Liver (tissue), 3 donors: ENCODE results near the gene SCRN2.

ENCODE experiments used
- CTCF ChIP-seq: fragments of 150-350 bp; IDR thresholded peaks from 2 replicates; pipeline ENCODE4 v1.5.1; 2017; ENCODE audit warnings: improper control_type of control experiment, low read depth, low read length; ENCODE audit not compliant: missing input control
- EGR1 ChIP-seq, 2 donors: IDR thresholded peaks; 2 replicates each; pipeline ENCODE4 v1.6.1; 2016 to 2018; ENCODE audit warnings: antibody characterized with exemption in 2 of 2, low read depth in 2 of 2
- GABPA ChIP-seq, 2 donors: IDR thresholded peaks in 1 of 2; conservative IDR thresholded peaks in 1 of 2; 2 replicates each; pipeline ENCODE4 v1.6.1; 2016; ENCODE audit warnings: antibody characterized with exemption in 2 of 2, mild to moderate bottlenecking in 1 of 2, moderate library complexity in 1 of 2
- HNF4A ChIP-seq, 2 donors: conservative IDR thresholded peaks; 2 replicates each; pipeline ENCODE4 v1.6.1; 2016; ENCODE audit warnings: antibody characterized with exemption in 2 of 2, mild to moderate bottlenecking in 2 of 2
- JUND ChIP-seq, 2 donors: IDR thresholded peaks; 2 replicates each; pipeline ENCODE4 v1.6.1; 2016; ENCODE audit warnings: antibody characterized with exemption in 2 of 2
- RAD21 ChIP-seq, 2 donors: IDR thresholded peaks; 2 replicates each; pipeline ENCODE4 v1.6.1; 2016; ENCODE audit warnings: antibody characterized with exemption in 2 of 2, mild to moderate bottlenecking in 2 of 2
- REST ChIP-seq: IDR thresholded peaks from 2 replicates; pipeline ENCODE4 v1.6.1; 2016; ENCODE audit warnings: antibody characterized with exemption, mild to moderate bottlenecking
- SP1 ChIP-seq: IDR thresholded peaks from 2 replicates; pipeline ENCODE4 v1.6.1; 2018; ENCODE audit warnings: antibody characterized with exemption, mild to moderate bottlenecking
- TAF1 ChIP-seq: conservative IDR thresholded peaks from 2 replicates; pipeline ENCODE4 v1.6.1; 2016; ENCODE audit warnings: antibody characterized with exemption, mild to moderate bottlenecking
- YY1 ChIP-seq: IDR thresholded peaks from 2 replicates; pipeline ENCODE4 v1.6.1; 2016; ENCODE audit warnings: antibody characterized with exemption, mild to moderate bottlenecking
- ZBTB33 ChIP-seq: IDR thresholded peaks from 2 replicates; pipeline ENCODE4 v1.6.1; 2016; ENCODE audit warnings: antibody characterized with exemption
- TF ChIP-seq, protein P1 (sequence below): IDR thresholded peaks from 2 replicates; pipeline ENCODE4 v1.6.1; 2016; ENCODE audit warnings: antibody characterized with exemption
- donor health status: healthy.
- donor health status: healthy.

- TF ChIP-seq YY1 (no peak), EGR1 (IDR thresholded peaks at IDR 0.05; ENCODE audit: low read depth in 2 of 2) (no peak), HNF4A (conservative IDR thresholded peaks at IDR 0.05) (no peak), CTCF (no peak), TAF1 (no peak), JUND (IDR thresholded peaks at IDR 0.05) (no peak), REST (no peak), SP1 (no peak), ZBTB33 (no peak), RAD21 (IDR thresholded peaks at IDR 0.05) (no peak), GABPA (IDR thresholded peaks at IDR 0.05 in 1 of 2, conservative IDR thresholded peaks at IDR 0.05 in 1 of 2) (no peak)
- TF ChIP-seq, protein P1, sequence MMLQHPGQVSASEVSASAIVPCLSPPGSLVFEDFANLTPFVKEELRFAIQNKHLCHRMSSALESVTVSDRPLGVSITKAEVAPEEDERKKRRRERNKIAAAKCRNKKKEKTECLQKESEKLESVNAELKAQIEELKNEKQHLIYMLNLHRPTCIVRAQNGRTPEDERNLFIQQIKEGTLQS: no peak
Observed at GRCh38 chr17:47853616-47854015, 12.5 kb upstream of the SCRN2 start.
